Stimulated activated CD4-positive, alpha-beta T cell treated with anti-CD3 and anti-CD28 coated beads, Interleukin-1b, Interleukin-23, amount 100 ng/mL, for 4 hours (primary cell): ENCODE measurements around the gene MED14.
A peak's percentile ranks its signal among the peaks of the same experiment; 100 is the strongest.

Experiments
- DNase-seq, 2 donors: peaks; one replicate each; pipeline ENCODE4 v3.0.0-alpha.2; 2020; ENCODE audit warnings: low read depth in 2 of 2

The MED14 gene

DNA sequence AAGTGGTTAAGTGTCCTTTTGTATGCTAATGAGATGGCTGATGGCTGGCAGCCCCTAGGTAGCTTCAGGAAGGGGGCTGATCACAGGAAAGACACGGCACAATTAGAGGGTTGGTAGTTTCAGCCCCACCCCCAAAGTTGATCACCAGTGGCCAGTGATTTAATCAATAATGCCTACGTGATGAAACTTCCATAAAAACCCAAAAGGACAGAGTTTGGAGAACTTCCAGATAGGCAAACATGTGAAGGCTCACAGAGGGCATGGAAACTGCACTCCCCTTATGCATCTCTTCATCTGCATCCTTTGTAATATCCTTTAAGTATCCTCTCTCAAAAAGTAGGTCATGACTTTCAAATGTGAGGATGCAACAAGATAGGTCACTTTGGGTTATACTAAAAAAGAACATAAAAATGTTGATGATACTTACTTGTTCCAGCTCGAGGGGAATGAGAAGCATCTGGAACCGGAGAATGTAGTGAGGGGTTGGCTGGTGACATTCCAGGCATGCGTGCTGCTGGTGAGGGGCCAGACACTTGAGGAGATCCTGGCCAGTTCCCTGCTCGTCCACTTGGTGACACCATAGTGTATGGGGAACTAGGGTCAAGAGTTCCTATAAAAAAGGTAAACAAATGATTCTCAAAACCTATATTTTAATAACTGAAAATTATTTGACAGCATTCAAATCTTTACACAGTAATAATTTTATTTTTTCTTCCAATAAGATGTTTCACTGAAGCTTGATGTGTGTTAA, 71.3 kb downstream of the MED14 start:
- DNase-seq = no peak

DNA sequence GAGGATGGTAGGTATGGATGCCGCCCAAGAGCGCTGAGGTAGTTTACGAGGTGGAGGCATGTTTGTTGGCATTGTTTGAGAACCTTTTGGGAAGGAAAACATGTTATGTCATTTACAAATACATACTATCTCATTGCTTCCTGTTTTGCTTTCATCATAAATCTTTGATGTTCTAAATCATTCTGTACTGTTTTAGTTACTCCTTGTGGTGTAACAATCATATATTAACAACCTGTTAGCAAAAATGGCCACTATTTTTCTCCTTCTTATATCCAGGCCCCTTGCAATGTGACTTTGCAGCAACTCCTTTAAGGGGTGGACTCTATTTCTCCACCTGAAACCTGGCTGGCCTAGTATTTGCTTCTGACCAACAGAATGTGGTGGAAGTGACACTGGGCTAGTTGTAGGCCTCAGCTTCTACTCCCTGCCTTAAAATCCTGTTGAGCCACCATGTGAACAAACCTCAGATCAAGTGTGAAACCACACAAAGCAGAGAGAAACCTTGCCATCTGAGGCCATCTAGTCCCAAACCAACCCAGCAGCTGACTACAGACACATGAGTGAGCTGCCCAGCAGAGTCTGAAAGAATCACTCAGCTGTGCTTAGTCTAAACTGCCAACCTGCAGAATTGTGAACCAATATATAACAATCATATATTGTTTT, 72.1 kb downstream of the MED14 start:
- DNase-seq = no peak

GRCh38 chrX:40661489-40661888, 73.9 kb downstream of the MED14 start:
- DNase-seq = no peak

DNA sequence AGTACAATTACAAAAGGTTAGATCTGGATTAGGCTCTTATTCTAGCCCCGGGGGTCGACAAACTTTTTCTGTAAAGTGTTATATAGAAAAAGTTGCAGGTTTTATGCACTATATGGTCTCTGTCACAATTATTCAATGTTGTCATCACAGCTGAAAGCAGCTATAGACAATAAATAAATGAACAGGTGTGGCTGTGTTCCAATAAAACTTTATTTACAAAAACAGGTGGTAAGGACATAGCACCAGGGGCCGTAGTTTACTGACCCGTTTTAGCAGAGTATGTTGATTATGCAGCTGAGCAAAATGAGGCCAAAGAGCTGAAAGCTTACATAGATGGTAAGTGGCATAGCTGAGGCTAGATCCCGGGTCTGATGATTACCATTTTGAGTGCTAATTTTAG, 75.0 kb downstream of the MED14 start:
- DNase-seq = no peak

GRCh38 chrX:40653535-40653934, 81.8 kb downstream of the MED14 start:
- no peak for DNase-seq

DNA sequence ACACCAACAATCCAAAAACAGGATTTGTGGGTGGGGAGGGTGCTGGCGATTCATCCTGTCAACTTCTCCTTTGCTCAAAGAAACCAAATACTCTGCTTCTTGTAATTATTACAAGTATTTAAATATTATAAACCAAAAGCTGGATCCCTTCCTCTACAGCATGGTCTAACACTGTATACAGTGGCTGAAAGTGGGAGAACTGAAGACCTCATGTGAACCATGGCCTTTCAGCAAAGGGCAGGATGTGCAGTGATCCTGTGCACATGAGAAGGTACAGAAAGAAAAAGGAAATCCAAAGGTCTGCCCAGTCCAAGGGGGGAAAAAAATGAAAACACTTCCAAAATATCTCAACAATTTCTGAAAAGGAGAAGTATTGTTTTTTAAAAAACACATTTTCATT, 82.7 kb downstream of the MED14 start:
- no peak for DNase-seq

DNA sequence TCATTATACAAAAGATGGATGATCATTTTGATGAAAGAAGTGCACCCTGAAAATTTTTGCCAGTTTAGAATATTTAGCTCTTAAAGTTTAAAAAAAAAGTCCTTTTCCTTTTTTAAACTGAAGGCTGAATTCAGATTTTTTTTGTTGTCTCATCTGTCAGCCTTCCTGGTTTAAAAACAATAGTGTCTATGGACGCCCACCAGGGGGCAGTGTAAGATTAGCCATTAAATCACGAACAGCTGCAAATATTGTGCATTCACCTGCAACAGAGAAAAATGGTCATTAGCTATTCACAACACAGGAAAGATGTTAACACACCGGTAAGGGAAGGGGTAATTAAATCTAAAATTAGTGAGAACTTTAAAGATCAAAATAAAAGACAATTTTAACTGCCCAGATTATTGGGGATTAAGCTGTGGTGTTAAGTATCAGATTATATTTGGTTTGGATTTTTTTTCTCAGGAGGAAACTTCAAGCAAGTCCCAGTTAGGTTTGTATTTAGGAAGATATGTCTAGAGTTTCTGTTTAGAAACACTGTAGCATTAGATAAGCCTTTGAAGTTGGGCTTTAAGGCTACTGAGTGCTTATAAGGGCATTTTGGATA, 83.6 kb downstream of the MED14 start:
- DNase-seq = peak; percentile 48 to 80

DNA sequence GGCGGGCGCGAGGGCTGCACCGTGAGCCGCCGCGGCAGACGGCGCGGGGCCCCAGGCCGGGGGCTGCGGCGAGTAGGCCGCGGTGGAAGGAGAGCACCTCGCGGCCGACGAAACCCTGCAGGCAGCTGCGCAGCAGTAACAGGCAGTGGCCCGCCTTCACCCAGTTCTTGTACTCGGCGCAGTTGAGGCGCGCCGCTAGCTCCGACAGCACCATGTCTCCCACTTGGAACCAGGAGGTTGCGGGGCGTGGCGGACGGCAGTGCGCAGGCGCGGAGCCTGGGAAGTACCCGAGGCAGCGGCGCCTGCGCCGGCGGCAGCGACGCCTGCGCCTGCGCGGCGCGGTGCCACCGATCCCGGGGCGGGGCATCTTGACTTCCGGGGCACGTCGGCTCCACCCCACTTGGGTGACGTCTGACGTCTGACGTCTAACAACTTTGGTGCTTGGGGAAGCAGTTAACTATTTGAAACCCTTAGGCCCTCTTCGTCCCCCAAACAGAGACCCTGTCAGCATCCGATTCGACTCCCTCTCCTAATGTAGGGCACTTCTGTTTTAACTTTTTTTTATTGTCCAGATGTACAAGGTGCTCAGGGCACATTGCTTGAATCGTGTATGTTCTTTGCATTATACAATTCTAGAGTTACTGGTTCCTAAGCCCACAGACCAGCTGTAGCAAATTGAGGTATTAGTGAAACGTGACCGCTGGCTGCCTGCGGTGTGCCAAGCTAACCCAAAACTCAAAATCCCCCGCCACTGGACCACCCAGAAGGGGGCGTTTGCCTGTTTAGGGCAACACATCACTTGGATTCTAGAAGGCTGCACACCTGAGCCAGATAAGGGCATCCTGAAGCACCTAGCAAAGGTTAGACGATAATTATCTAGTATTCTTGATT, 87.8 kb downstream of the MED14 start, which contains the start of gene CXorf38:
TSS of gene CXorf38 (minus strand) at position 255 of the 891 bp plus-strand sequence. CDS start at position 214, 41 bp downstream.
- peak; percentile 89 to 97 for DNase-seq

DNA sequence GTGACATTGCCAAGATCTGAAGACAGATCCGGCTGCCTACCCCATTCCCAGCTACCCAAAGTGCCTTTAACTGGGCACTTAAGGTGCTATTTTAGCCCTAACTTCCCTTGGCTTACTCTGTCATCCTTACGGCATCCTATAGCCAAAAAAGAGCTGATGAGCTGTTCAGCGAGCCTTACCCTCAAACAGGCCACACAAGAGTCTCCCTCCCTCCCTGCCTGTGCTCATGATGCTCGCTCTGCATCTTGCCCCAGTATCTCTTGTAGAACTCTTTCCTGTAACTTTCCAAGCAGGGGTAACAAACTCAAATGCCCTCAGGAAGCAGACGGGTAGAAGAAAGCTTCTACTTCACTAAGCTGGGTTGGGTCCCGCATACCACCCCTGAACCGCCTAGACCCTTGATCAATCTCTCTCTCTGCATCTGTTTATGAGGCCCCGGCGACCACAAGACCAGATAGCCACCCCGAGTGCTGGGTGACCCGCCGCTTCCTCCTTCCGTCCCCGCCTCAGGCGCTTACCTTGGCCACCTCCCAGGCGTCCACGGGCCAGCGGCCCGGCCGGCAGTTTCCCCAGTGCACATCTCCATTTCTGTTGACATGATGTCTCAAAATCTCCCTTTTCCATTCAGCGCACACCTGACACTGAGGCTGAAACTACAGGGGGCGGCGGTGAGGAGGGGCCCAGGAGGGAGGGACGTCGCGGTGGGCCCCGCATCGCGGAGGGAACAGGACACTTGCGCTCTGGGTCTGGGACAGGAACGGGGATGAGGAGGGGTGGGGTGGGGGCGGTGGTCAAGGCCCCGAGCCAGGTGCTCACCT, 88.6 kb downstream of the MED14 start:
- peak; percentile 6 to 18 for DNase-seq

DNA sequence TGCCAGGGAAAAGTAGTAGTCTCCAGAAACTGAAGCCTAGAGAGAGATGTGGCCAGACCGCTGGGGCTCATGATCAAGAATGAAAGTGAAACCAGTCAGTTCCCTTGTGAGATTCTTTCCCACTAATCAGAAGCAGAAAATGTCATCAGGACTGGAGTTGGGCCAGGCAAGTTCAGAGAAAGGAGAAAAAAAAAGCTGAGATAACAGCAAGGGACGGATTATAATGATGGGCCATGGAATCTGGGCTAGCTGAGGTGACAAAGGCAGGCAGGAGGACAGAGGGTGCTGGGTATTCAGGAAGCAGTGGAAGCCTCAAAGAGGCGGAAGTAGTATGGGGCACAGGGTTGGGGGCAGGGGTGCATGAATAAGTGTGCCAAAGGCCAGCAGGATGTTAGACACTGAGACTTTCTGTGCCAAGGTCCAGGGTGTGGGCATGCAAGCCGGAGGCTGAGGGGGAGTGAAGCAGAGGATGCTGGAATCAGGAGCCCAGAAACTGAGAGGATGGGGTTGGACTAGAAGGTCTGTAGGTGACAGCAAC, 90.5 kb downstream of the MED14 start:
- DNase-seq = peak in 1 of 2 donors; percentile 24

GRCh38 chrX:40644176-40644575, 91.2 kb downstream of the MED14 start:
- DNase-seq = no peak

GRCh38 chrX:40637687-40638086, 97.7 kb downstream of the MED14 start:
- no peak for DNase-seq

- DNase-seq = no peak
Observed at GRCh38 chrX:40632199-40632598, 103.1 kb downstream of the MED14 start.

DNA sequence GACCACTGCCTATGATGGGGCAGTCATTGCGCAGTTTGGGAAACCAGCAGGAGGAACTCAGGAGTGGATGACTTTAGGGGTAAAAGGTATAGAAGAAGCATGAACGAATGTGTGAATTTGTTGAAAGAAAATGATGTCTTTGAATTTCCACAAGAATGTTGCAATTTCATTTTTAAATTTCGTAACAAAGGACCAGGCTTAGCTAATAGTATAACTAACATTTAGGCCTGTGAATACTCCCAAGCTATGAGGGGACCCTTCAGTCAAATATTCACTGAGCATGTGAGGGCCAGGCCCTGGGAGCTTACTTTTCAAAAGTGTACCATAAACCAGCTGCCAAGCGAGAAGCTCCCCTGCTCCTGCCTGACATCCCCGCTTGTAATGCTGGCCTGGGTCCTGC, 106.8 kb downstream of the MED14 start:
- DNase-seq = no peak

GRCh38 chrX:40625294-40625693, 110.0 kb downstream of the MED14 start:
- no peak for DNase-seq

DNA sequence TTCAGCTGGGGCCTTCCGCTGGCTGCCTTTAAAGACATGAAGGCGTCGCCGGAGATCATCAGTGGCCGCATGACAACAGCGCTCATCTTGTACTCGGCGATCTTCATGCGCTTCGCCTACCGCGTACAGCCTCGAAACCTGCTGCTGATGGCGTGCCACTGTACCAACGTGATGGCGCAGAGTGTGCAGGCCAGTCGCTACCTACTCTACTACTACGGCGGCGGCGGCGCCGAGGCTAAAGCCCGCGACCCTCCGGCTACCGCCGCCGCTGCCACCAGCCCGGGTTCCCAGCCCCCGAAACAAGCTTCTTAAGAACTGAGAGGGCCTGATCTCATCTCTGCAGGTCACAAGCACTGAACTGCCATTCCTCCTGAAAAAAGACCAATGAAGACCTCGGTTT, 111.7 kb downstream of the MED14 start:
- DNase-seq = no peak

DNA sequence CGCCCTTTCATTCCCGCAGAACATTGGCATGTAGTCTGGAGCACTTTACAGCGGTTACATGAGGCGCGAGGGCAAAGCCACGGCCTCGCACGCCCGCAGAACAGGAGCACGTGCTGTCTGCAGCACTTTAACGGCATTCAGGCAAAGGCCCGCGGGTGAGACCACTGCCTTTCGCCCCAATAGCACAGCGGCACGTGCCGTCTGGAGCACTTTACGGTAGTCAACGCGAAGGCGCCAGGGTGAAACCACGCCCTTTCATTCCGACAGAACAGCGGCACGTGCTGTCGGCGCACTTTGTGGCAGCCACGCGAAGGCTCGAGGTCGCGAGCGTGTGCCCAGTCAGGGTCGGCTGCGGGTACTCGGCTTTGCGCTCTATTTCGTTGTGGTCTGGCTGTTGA, 112.2 kb downstream of the MED14 start, which contains the start of gene MPC1L:
TSS of gene MPC1L (plus strand) at position 290 of the 398 bp plus-strand sequence. CDS start 138 bp downstream, outside the sequence.
- no peak for DNase-seq

- no peak for DNase-seq
Observed at GRCh38 chrX:40622479-40623138, 112.7 kb downstream of the MED14 start.

DNA sequence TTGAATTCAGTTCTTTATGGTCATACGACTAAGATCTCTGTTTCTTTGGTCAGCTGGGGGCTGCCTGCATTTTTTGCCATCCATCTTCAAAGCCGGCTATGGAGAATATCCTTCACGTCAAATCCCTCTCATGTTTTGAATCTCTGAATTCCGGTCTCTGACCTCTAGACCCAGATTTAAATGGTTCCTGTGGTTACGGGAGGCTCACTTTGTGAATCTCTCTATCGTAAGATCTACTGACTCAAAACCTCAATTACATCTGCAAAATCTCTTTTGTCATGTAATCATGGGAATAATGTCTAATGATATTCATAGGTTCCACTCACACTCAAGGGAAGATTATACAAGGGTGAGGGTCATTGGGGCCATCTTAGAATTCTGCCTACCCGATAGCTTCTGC, 117.8 kb downstream of the MED14 start:
- no peak for DNase-seq

- no peak for DNase-seq
Observed at GRCh38 chrX:40615976-40616375, 119.4 kb downstream of the MED14 start.
